Lower lobe of right lung (tissue), 2 donors: ENCODE data around the gene NEK1. TPM values are rescaled to one million over a fixed set of nuclear protein-coding genes. Genes with fewer than 3 reads are reported as not detected.

ENCODE experiments used
- ATAC-seq, 2 donors: fragments of 200-7000 bp; cut with Tn5 transposase; one replicate each; pipeline ENCODE4 v1.9.1; 2020 to 2022; ENCODE audit warnings: mild to moderate bottlenecking in 2 of 2, moderate library complexity in 2 of 2
- DNase-seq: peaks from one replicate; pipeline ENCODE4 v3.0.0-alpha.2; 2020
- H3K27ac ChIP-seq: fragments of 200-600 bp; one replicate; pipeline ENCODE4 v1.8.0; 2022
- H3K27me3 ChIP-seq: fragments of 200-600 bp; one replicate; pipeline ENCODE4 v1.8.0; 2022; ENCODE audit warnings: low read depth
- H3K36me3 ChIP-seq: fragments of 200-600 bp; one replicate; pipeline ENCODE4 v1.8.0; 2022; ENCODE audit warnings: mild to moderate bottlenecking
- H3K4me1 ChIP-seq: fragments of 200-600 bp; one replicate; pipeline ENCODE4 v1.8.0; 2022
- H3K4me3 ChIP-seq: fragments of 200-600 bp; one replicate; pipeline ENCODE4 v1.8.0; 2022; ENCODE audit warnings: mild to moderate bottlenecking
- H3K9me3 ChIP-seq: fragments of 200-600 bp; one replicate; pipeline ENCODE4 v1.8.0; 2022
- intact Hi-C: fragments of 100-400 bp; cut with DNase I; formaldehyde crosslinking; loops from one replicate; pipeline ENCODE4 v1.11.0; 2022
- total RNA-seq: library from RNA; stranded (reverse); fragmentation: NEBNext Ultra II Directional; extraction: Animal tissue kit (Norgen Biotek cat#: 25700); gene quantifications from one replicate; pipeline ENCODE4 v1.2.1, GENCODE V29; 2021
- TF ChIP-seq, protein P1 (sequence below): fragments of 200-600 bp; IDR thresholded peaks from one replicate; pipeline ENCODE4 v1.8.0; 2022; ENCODE audit warnings: antibody characterized with exemption, mild to moderate bottlenecking
- donor health status: DM: no; HTN: yes; CAD: no; lungs with severe emphysema.

The NEK1 gene
- total RNA-seq, 1 donor from 2014 or later: 12.1 TPM

DNA sequence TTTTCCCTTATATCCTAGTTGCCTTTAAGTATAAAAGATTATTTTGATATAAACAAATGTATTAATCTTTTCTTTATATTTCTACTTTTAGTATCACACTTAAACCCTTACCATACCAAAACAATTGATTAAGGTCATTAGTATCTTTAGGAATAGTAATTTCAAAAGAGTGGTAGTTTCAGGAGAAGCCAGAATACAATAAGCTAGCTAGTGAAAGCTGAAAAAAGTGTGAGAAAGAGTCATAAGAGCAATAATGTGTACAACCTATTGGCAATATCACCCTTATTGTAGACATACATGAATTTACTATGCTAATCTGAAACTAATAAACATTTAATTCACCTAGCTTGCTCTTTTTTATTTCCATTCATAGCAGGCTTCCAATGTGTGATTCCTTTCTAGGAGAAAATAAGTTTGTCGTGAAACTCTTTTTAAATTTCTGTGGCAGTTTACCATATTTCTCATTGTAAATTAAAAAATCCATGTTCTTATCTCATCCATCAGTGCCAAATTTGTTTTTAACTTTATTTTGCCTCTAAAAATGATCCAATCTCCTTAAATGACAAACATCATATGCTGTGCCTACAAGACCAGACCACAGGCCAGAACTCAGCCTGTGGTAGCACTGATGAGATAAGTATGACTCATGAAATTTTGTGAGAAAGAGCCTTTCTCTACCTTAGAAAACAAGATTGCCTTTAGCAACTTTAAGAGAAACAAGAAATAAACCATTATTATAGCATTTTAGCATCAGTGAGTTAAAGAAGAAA is 8.1 kb downstream of the NEK1 start:
- ATAC-seq: no peak
- TF ChIP-seq, protein P1, sequence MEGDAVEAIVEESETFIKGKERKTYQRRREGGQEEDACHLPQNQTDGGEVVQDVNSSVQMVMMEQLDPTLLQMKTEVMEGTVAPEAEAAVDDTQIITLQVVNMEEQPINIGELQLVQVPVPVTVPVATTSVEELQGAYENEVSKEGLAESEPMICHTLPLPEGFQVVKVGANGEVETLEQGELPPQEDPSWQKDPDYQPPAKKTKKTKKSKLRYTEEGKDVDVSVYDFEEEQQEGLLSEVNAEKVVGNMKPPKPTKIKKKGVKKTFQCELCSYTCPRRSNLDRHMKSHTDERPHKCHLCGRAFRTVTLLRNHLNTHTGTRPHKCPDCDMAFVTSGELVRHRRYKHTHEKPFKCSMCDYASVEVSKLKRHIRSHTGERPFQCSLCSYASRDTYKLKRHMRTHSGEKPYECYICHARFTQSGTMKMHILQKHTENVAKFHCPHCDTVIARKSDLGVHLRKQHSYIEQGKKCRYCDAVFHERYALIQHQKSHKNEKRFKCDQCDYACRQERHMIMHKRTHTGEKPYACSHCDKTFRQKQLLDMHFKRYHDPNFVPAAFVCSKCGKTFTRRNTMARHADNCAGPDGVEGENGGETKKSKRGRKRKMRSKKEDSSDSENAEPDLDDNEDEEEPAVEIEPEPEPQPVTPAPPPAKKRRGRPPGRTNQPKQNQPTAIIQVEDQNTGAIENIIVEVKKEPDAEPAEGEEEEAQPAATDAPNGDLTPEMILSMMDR: no peak
- DNase-seq: no peak
- Histone ChIP-seq H3K4me3 (no peak overlapping the region), H3K4me1 (no peaks in the 10 kb centered on the region), H3K27me3 (no peaks in the 10 kb centered on the region), H3K9me3 (no peaks in the 10 kb centered on the region), H3K36me3 (peaks cover 21% of the 10 kb centered on the region), H3K27ac (no peak overlapping the region)
- intact Hi-C loops: no loop called here

GRCh38 chr4:169603312-169603711 is 9.1 kb downstream of the NEK1 start:
- no peaks in the 10 kb centered on the region for H3K9me3 ChIP-seq
- no peak for DNase-seq
- TF ChIP-seq, protein P1: no peak
- peaks cover 27% of the 10 kb centered on the region for H3K36me3 ChIP-seq
- H3K4me1 ChIP-seq: no peaks in the 10 kb centered on the region
- no peak overlapping the region for H3K27ac ChIP-seq
- intact Hi-C loops: no loop called here
- no peaks in the 10 kb centered on the region for H3K27me3 ChIP-seq
- H3K4me3 ChIP-seq: no peak overlapping the region
- ATAC-seq: no peak

DNA sequence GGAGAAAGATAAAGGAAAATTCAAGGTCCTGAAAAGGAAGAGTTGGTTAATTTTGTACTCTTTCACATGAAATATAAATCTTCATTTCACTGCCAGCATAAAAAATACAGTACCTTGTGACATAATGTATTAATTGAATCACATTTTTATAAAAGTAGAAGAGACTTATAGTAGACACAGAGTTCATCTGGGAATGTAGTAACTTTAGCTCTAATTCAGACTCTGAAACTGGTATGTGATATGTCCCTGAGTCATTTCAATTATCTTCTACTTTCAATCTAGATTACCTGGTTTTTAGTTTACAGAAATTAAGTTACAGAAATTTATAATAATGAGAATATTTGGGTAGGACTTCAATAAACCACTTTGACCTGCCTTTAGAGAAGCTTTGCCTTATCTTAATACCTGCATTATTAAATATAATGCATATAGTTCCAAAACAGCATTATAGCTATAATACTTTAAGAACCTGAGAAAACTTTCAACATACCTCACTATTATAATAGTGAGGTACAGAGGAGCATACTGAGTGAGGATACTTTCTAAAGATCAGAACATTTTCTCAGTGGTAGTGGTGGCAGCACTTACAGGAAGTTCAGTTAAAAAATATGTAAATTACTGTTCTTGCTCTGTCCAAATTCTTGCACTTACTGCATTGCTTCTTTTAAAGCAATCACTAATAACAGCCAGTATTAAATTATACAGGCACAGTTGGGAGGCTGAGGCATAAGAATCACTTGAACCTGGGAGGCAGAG is 11.2 kb downstream of the NEK1 start:
- Histone ChIP-seq H3K9me3 (no peaks in the 10 kb centered on the region), H3K4me3 (no peak overlapping the region), H3K36me3 (peaks cover 30% of the 10 kb centered on the region), H3K27me3 (no peaks in the 10 kb centered on the region), H3K27ac (no peak overlapping the region), H3K4me1 (no peaks in the 10 kb centered on the region)
- TF ChIP-seq, protein P1: no peak
- no peak for DNase-seq
- no peak for ATAC-seq
- intact Hi-C loops: no loop called here

DNA sequence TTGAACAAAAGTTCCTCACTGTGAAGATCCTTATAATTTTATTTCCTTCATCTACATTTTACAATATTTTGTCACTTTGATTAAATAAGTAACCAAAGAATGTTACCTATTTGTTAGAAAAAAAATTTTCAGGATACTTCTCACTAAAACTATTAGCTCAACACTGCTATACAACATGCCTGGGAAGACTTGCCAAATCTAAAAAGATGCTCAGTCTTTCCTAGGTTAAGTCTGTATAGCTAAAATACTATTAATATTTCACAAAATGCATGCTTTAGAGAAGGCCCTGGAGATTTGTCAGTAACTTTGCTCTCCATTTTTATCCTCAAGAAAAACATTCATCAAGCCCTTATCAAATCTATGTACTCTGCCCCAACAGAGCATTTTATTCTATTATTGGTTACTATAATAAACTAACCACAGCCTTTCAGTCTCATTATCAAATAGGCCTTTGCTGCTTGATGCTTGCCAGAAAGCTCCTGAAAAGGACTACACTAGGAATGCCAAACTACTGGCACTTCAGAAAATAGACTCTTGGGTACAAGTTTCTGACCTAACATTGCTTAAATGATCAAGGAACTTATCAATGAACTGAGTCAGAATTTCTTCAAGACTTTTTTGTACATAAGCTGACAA is 17.7 kb downstream of the NEK1 start:
- peaks cover 21% of the 10 kb centered on the region for H3K36me3 ChIP-seq
- ATAC-seq (no peak), DNase-seq (no peak)
- no peaks in the 10 kb centered on the region for H3K27me3 ChIP-seq
- TF ChIP-seq, protein P1: no peak
- H3K27ac ChIP-seq: no peak overlapping the region
- H3K4me3 ChIP-seq: no peak overlapping the region
- no peaks in the 10 kb centered on the region for H3K9me3 ChIP-seq
- intact Hi-C loops: no loop called here
- H3K4me1 ChIP-seq: no peaks in the 10 kb centered on the region

DNA sequence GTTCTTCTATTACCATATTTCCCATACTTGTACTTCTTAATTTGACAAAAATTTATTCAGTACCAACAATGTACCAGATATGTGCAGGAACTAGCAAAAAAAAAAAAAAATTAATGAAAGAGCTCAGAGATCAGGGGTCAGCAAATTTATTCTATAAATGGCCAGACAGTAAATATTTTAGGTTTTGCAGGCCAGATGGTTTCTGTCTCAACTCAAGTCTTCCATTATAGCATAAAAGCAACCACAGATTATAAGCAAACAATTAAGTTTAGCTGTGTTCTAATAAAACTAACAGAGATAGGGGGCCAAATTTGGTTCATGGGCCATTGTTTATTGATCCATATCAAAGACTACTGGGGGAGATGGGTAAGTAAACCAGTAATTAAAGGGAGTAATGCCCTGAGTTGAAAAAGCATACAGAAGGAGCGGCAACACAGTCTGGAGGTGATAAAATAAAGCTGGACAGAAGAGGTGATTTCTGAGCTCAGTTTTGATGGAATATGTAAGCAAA is 19.3 kb downstream of the NEK1 start:
- peaks cover 27% of the 10 kb centered on the region for H3K36me3 ChIP-seq
- no peaks in the 10 kb centered on the region for H3K9me3 ChIP-seq
- H3K4me3 ChIP-seq: no peak overlapping the region
- ATAC-seq (no peak), DNase-seq (no peak)
- intact Hi-C loops: no loop called here
- no peak overlapping the region for H3K27ac ChIP-seq
- TF ChIP-seq, protein P1: no peak
- H3K4me1 ChIP-seq: no peaks in the 10 kb centered on the region
- no peaks in the 10 kb centered on the region for H3K27me3 ChIP-seq
